Amygdala (tissue), 56 donors: ENCODE results near the gene SLC66A2.
A peak's percentile ranks its signal among the peaks of the same experiment; 100 is the strongest.
"Not testable (repeated sequence)": the region's sequence is repeated elsewhere in the genome, so short reads cannot be mapped to it uniquely, and the experiment has no call there.

Experiments
- DNase-seq, 56 donors: peaks; one replicate each; lab custom pipeline; 2025; lab: John Stamatoyannopoulos, UW

The SLC66A2 gene

GRCh38 chr18:79951545-79952455, at the start of gene SLC66A2:
Gene SLC66A2 (minus strand): TSS chr18:79951653. CDS start chr18:79950926, 727 bp downstream.
- DNase-seq = peak; percentile 28 to 94 (median 76)

GRCh38 chr18:80000877-80001276, 49.4 kb upstream of the SLC66A2 start:
- DNase-seq = no peak

DNA sequence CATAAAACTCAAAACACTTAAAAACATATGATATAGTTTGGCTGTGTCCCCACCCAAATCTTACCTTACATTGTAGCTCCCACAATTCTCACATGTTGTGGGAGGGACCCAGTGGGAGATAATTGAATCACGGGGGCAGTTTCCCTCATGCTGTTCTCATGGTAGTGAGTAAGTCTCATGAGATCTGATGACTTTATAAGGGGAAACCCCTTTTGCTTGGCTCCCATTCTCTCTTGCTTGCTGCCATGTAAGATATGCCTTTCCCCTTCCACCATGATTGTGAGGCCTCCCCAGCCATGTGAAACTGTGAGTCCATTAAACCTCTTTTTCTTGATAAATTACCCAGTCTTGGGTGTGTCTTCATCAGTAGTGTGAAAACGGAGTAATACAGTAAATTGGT, 48.2 kb upstream of the SLC66A2 start:
- DNase-seq = not testable (repeated sequence)

GRCh38 chr18:79991494-79991893, 40.0 kb upstream of the SLC66A2 start:
- DNase-seq = no peak

DNA sequence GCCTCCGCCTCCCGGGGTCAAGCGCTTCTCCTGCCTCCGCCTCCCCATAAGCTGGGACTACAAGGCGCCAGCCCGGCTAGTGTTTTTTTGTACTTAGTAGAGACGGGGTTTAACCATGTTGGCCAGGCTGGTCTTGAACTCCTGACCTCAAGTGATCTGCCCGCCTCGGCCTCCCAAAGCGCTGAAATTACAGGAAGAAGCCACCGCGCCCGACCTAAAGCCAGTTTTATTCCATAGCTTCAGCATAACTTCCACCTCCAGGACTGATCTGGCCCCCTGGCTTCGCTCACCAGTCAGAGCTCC, 37.7 kb upstream of the SLC66A2 start:
- DNase-seq = peak in 1 of 56 donors; percentile 32

- peak in 55 of 56 donors; percentile 36 to 93 (median 75) for DNase-seq
These were observed 37.2 kb upstream of the SLC66A2 start, which contains the start of gene TXNL4A for GRCh38 chr18:79988451-79989194. Gene TXNL4A (minus strand): TSS chr18:79988563. CDS start chr18:79988392, 171 bp downstream.

- DNase-seq = peak in 22 of 56 donors; percentile 46 to 84 (median 70)
These were observed 36.6 kb upstream of the SLC66A2 start for GRCh38 chr18:79988071-79988450.

DNA sequence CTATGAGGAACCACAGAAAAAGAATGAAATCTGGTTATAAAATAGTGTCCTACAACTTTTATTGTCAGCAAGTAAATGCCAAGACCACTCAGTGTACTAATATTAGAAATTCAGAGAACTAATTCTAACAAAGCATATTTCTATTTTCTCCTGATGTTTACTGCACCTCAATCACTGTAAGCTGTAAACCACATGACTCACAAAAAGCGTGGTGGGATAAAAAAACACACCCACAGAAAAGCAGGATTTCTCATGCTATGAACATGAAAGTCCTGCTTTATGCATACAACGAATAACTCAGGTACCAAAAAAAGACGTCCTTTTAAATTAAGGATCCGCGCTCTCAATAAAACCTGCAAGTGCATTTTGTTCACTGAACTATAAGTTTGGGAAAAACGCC, 36.1 kb upstream of the SLC66A2 start:
- no peak for DNase-seq

DNA sequence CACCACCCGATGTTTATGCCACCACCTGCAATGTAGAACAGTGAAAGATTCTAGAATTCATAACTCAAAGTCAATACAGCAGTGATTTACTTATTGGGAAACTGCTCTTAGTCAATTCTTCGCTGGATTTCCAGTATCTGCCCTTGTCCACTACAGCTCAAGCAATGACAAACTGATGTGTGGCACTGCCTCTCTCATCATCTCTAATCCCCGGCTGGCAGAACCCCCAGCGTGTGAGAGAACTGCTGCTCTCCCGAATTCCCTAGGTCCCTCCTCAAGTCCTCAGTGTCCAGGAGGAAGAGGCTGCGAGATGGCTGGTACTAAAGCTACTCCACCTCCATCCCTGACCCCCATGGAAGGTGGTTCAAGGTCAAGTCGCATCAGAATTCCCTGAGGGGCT, 35.3 kb upstream of the SLC66A2 start:
- no peak for DNase-seq

DNA sequence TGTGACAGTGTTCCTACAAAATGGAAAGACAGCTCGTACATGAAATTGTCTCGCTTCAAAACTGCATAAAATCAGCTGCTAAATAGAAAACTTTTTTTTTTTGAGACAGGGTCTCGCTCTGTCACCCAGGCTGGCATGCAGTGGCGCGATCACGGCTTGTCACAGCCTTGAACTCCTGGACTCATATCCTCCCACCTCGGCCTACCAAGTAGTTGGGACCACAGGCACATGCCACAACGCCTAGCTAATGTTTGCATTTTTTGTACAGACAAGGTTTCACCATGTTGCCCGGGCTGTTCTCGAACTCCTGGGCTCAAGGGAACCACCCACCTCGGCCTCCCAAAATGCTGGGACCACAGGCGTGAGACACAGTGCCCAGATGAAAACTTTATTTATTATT, 33.7 kb upstream of the SLC66A2 start:
- DNase-seq = no peak

- DNase-seq = no peak
These were observed 32.3 kb upstream of the SLC66A2 start for GRCh38 chr18:79983793-79984192.

DNA sequence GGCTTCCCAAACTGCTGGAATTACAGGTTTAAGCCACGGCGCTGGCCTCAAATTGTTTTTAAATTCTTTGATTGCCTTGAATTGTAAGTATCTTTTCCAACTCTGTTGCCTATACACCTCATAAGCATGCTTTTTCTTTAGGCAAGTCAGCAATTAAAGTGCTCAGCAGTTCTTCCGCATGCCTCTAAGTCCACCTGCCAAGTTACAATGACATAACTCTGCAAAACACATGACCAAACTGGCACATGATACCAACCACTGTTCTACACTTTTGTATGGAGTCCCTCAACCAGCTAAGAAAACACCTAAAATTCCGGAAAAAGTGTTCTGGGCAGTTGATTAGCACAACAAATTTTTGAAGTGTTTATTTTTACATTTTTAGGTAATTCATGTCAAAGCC, 31.8 kb upstream of the SLC66A2 start:
- DNase-seq = no peak

- peak in 22 of 56 donors; percentile 21 to 72 (median 38) for DNase-seq
These were observed 31.3 kb upstream of the SLC66A2 start for GRCh38 chr18:79982736-79983135.

- DNase-seq = no peak
These were observed 29.1 kb upstream of the SLC66A2 start for GRCh38 chr18:79980585-79980984.

- no peak for DNase-seq
These were observed 28.4 kb upstream of the SLC66A2 start for GRCh38 chr18:79979843-79980242.

GRCh38 chr18:79975985-79976680, 24.7 kb upstream of the SLC66A2 start:
- no peak for DNase-seq

DNA sequence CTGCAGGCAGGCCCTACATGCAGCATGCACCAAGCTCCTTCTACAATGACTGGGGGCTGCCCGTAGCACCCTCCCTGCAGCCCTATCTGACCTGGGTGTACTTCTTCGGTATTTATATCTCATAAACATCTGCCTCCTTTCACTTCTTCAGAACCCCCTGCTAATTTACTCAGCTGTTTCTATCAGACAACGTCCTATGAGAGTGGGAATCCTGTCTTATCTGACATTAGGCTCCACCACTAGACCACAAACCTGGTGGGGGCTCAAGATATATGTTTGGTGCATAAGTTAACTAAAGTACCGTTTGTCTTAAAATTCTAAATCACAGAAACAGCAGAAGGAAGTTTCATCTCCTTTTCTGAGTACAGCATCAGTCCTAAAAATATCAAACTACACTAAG, 23.6 kb upstream of the SLC66A2 start:
- no peak for DNase-seq

DNA sequence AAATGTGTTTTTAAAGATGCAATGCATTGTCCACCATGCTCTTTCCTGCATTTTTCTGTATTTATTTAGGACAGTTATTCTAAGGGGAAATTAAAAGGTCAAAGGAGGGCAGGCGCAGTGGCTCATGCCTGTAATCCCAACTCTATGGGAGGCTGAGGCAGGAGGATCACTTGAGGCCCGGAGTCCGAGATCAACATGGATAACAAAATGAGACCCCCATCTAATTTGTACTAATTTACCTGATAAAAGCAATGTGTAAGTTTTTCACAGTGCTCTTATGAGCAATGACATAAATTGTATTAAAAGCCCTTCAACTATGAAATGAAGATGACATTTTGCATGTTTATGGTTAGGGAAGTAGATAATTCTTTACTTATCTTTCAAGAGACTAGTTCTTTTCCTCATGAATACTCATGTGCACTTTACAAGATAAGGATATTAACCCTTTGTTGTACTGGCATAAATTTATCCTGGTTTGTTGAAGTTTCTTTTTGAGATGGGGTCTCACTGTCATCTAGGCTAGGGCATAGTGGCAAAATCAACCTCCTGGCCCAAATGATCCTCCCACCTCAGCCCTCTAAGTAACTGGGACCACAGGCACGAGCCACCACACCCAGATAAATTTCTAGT, 22.7 kb upstream of the SLC66A2 start:
- no peak for DNase-seq

DNA sequence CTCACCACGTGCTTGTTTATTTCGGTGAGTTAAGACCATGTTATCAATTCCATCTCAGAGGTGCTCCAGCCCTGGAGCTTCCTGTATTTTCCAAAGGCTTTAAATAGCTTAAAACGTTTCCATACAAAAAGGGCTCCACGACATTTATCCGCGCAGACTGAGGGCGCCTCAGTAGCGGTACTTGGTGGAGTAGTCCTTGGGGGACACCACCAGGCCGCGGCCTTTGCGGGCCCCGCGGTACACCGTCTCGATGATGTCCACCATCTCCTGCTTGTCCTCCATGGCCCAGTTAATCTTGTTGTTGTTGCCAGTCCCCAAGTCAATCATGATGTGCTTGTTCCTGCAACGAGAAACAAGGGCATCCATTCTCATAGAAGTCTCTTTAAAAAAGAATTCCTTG, 22.1 kb upstream of the SLC66A2 start:
- DNase-seq = no peak

DNA sequence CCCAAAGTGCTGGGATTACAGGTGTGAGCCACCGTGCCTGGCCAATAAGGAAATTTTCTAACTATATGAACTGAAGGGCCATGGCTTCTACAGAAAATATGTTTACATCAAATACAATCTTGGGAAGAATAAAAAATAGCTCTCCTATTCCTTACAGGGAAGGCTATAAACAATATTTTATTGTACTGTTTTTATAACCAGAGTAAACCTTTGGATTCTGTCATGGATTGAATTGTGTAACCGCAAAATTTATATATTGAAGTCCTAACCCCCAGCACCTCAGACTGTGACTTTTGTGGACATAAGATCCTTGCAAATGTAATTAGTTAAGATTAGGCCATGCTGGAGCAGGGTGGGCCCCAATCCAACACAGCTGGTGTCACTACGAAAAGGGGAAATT, 21.3 kb upstream of the SLC66A2 start:
- DNase-seq = no peak

DNA sequence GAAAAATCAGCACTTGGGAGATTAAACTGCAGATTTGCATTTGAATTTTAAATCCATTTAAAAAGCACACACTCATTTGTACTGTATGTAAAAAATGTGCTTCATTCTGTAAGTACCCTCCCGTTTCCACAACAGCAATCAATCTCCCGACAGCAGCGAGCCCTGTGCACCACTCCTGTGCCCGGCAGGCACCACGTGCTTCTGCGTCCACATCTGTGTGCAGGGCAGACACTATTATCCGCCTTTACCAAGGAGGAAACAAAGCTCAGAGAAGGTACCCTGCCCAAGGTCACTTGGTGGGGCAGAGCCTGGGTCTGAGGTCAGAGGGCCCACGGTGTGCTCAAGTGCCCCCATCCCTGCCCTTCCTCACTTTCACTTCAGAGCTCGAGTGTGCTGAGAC, 20.5 kb upstream of the SLC66A2 start:
- no peak for DNase-seq
